Loucy (cell line): ENCODE measurements around the gene RPP40.
"Not testable (repeated sequence)": the region's sequence is repeated elsewhere in the genome, so short reads cannot be mapped to it uniquely, and the experiment has no call there.

Experiments
- H2AFZ ChIP-seq: fragments of 200-600 bp; sonication (generic); 2 replicates; pipeline ENCODE4 v1.6.0; 2016; ENCODE audit warnings: antibody characterized with exemption, mild to moderate bottlenecking, low read length, moderate library complexity
- H3F3A ChIP-seq: fragments of 200-600 bp; 2 replicates; pipeline ENCODE4 v1.6.0; 2016; ENCODE audit warnings: antibody characterized with exemption, low read depth, mild to moderate bottlenecking
- H3K27me3 ChIP-seq: fragments of 200-600 bp; sonication (generic); 2 replicates; pipeline ENCODE4 v1.6.1; 2014; ENCODE audit warnings: low read length, mild to moderate bottlenecking; ENCODE audit not compliant: insufficient read depth, poor library complexity, severe bottlenecking
- H3K36me3 ChIP-seq: fragments of 200-600 bp; sonication (generic); 2 replicates; pipeline ENCODE4 v1.6.1; 2016; ENCODE audit warnings: low read length; ENCODE audit not compliant: insufficient read depth
- H3K4me1 ChIP-seq: fragments of 200-600 bp; sonication (generic); 2 replicates; pipeline ENCODE4 v1.5.1; 2014; ENCODE audit warnings: low read length, mild to moderate bottlenecking; ENCODE audit not compliant: insufficient read depth, poor library complexity, severe bottlenecking
- H3K4me2 ChIP-seq: fragments of 200-600 bp; sonication (generic); 2 replicates; pipeline ENCODE4 v1.6.0; 2014; ENCODE audit warnings: antibody characterized with exemption, low read length, low read depth, mild to moderate bottlenecking; ENCODE audit not compliant: poor library complexity, severe bottlenecking
- H3K4me3 ChIP-seq: fragments of 200-600 bp; sonication (generic); 2 replicates; pipeline ENCODE4 v1.5.1; 2014; ENCODE audit warnings: low read length, mild to moderate bottlenecking, mixed read lengths; ENCODE audit not compliant: poor library complexity, severe bottlenecking
- H3K79me2 ChIP-seq: fragments of 200-600 bp; sonication (generic); 2 replicates; pipeline ENCODE4 v1.6.1; 2014; ENCODE audit warnings: low read length; ENCODE audit not compliant: insufficient read depth
- H3K9ac ChIP-seq: fragments of 200-600 bp; sonication (generic); 2 replicates; pipeline ENCODE4 v1.6.0; 2014; ENCODE audit warnings: mild to moderate bottlenecking, low read depth, low read length, moderate library complexity; ENCODE audit not compliant: poor library complexity, severe bottlenecking
- H3K9me2 ChIP-seq: fragments of 200-600 bp; sonication (generic); replicated peaks from 2 replicates; pipeline ENCODE4 v1.6.1; 2016; ENCODE audit warnings: low read depth, low read length, mixed read lengths
- H3K9me3 ChIP-seq: fragments of 200-600 bp; sonication (generic); 2 replicates; pipeline ENCODE4 v1.6.1; 2014; ENCODE audit warnings: mild to moderate bottlenecking, antibody characterized with exemption, low read length, low read depth; ENCODE audit not compliant: insufficient read depth
- H4K20me1 ChIP-seq: fragments of 200-600 bp; sonication (generic); 2 replicates; pipeline ENCODE4 v1.6.0; 2014; ENCODE audit warnings: antibody characterized with exemption, low read length, mild to moderate bottlenecking; ENCODE audit not compliant: insufficient read depth, poor library complexity, severe bottlenecking
- CTCF ChIP-seq: fragments of 200-600 bp; sonication (generic); conservative IDR thresholded peaks from 2 replicates; pipeline ENCODE4 v1.5.1; 2014; ENCODE audit warnings: mild to moderate bottlenecking, antibody characterized with exemption, low read length
- EZH2phosphoT487 ChIP-seq: fragments of 200-600 bp; IDR thresholded peaks from 2 replicates; pipeline ENCODE4 v1.6.1; 2018; ENCODE audit warnings: antibody characterized with exemption, mild to moderate bottlenecking, moderate library complexity, borderline replicate concordance

Gene RPP40

GRCh38 chr6:5006222-5006621 lies 2.4 kb upstream of the RPP40 start:
- Histone ChIP-seq H3F3A (no peaks in the 10 kb centered on the region), H3K79me2 (no peaks in the 10 kb centered on the region), H3K4me2 (no peak overlapping the region), H3K4me3 (no peak overlapping the region), H3K9ac (no peak overlapping the region), H4K20me1 (no peaks in the 10 kb centered on the region), H3K27me3 (no peaks in the 10 kb centered on the region), H3K9me2 (no peaks in the 10 kb centered on the region), H3K4me1 (peaks cover 14% of the 10 kb centered on the region), H2AFZ (no peak overlapping the region), H3K36me3 (peaks cover 5% of the 10 kb centered on the region; the same call in 1 of the 2 replicates), H3K9me3 (no peaks in the 10 kb centered on the region)
- TF ChIP-seq CTCF, result no peak
- TF ChIP-seq EZH2phosphoT487, result no peak

- not testable (repeated sequence) for H3K79me2 ChIP-seq, H3K36me3 ChIP-seq, H3K27me3 ChIP-seq, H3K9me3 ChIP-seq, H3K9ac ChIP-seq, H2AFZ ChIP-seq, H3K9me2 ChIP-seq, H4K20me1 ChIP-seq, H3F3A ChIP-seq
- peak overlapping the region; percentile 97 for H3K4me2 ChIP-seq
- H3K4me3 ChIP-seq, result peak overlapping the region; percentile 89
- peaks cover 14% of the 10 kb centered on the region for H3K4me1 ChIP-seq
Observed at GRCh38 chr6:5005038-5005433, 1.2 kb upstream of the RPP40 start.

GRCh38 chr6:5004373-5005037 lies 668 bp upstream of the RPP40 start:
- Histone ChIP-seq H3K4me2 (peak overlapping the region; percentile 97), H3K4me3 (peak overlapping the region; percentile 89), H3K36me3 (peaks cover 9% of the 10 kb centered on the region; the same call in 1 of the 2 replicates), H2AFZ (peak overlapping the region; percentile 99), H3K79me2 (no peaks in the 10 kb centered on the region), H3K9ac (peak overlapping the region; percentile 90), H3K27me3 (no peaks in the 10 kb centered on the region), H3K9me3 (no peaks in the 10 kb centered on the region), H3K9me2 (no peaks in the 10 kb centered on the region), H4K20me1 (no peaks in the 10 kb centered on the region), H3F3A (no peaks in the 10 kb centered on the region), H3K4me1 (peaks cover 14% of the 10 kb centered on the region)
- TF ChIP-seq EZH2phosphoT487, result no peak
- TF ChIP-seq CTCF, result no peak

GRCh38 chr6:4999586-4999985 lies 4.3 kb downstream of the RPP40 start:
- Histone ChIP-seq H4K20me1 (no peaks in the 10 kb centered on the region), H3K4me3 (no peak overlapping the region), H2AFZ (no peak overlapping the region), H3K36me3 (peaks cover 12% of the 10 kb centered on the region; the same call in 1 of the 2 replicates), H3K9me2 (no peaks in the 10 kb centered on the region), H3K4me2 (no peak overlapping the region), H3F3A (no peaks in the 10 kb centered on the region), H3K79me2 (no peaks in the 10 kb centered on the region), H3K9ac (no peak overlapping the region), H3K9me3 (no peaks in the 10 kb centered on the region), H3K27me3 (no peaks in the 10 kb centered on the region), H3K4me1 (peaks cover 11% of the 10 kb centered on the region)
- TF ChIP-seq CTCF, result no peak
- TF ChIP-seq EZH2phosphoT487, result no peak
